Chondrocyte (in vitro differentiated cells): ENCODE results near the gene MRPL24. TPM values are rescaled to one million over a fixed set of nuclear protein-coding genes. Genes with fewer than 3 reads are reported as not detected.

Experiments used
- DNase-seq: peaks from one replicate; pipeline ENCODE4 v3.0.0; 2021; ENCODE audit warnings: mixed read lengths, low spot score
- H3K27ac Mint-ChIP-seq: one replicate; pipeline ENCODE4 v1.8.0; 2021; ENCODE audit warnings: mild to moderate bottlenecking, moderate library complexity, mixed read lengths; ENCODE audit not compliant: unreplicated experiment
- H3K27me3 Mint-ChIP-seq: 2 replicates; pipeline ENCODE4 v1.8.0; 2021; ENCODE audit warnings: low read depth, mixed read lengths
- H3K36me3 Mint-ChIP-seq: 2 replicates; pipeline ENCODE4 v1.8.0; 2021; ENCODE audit warnings: low read depth, mixed read lengths
- H3K4me1 Mint-ChIP-seq: 2 replicates; pipeline ENCODE4 v1.8.0; 2021; ENCODE audit warnings: low read depth, mild to moderate bottlenecking, mixed read lengths
- H3K4me3 Mint-ChIP-seq: one replicate; pipeline ENCODE4 v1.8.0; 2021; ENCODE audit warnings: mild to moderate bottlenecking, moderate library complexity, mixed read lengths; ENCODE audit not compliant: unreplicated experiment
- H3K9me3 Mint-ChIP-seq: 2 replicates; pipeline ENCODE4 v1.8.0; 2021; ENCODE audit warnings: low read depth, mixed read lengths
- CTCF ChIP-seq: fragments of 200-600 bp; sonication (generic); IDR thresholded peaks from 2 replicates; pipeline ENCODE4 v1.5.0; 2021; ENCODE audit warnings: antibody characterized with exemption, mild to moderate bottlenecking, moderate library complexity
- total RNA-seq: library from RNA; stranded (reverse); gene quantifications from 3 replicates; pipeline ENCODE4 v1.2.1, GENCODE V29; 2021

Gene MRPL24
- total RNA-seq, 1 donor from 2014 or later = 40.3 TPM

GRCh38 chr1:156772728-156773497 lies 32.0 kb upstream of the MRPL24 start:
- Mint-ChIP-seq H3K9me3 (no peaks in the 10 kb centered on the region), H3K27me3 (no peaks in the 10 kb centered on the region), H3K27ac (peak overlapping the region; percentile 53), H3K4me1 (peaks cover 70% of the 10 kb centered on the region), H3K36me3 (peaks cover 9% of the 10 kb centered on the region), H3K4me3 (no peak overlapping the region)
- DNase-seq = no peak
- no peak for TF ChIP-seq CTCF

- TF ChIP-seq CTCF = no peak
- H3K4me1 Mint-ChIP-seq = peaks cover 64% of the 10 kb centered on the region
- no peak overlapping the region for H3K27ac Mint-ChIP-seq
- no peak for DNase-seq
- H3K27me3 Mint-ChIP-seq = no peaks in the 10 kb centered on the region
- H3K4me3 Mint-ChIP-seq = no peak overlapping the region
- H3K9me3 Mint-ChIP-seq = no peaks in the 10 kb centered on the region
- peaks cover 9% of the 10 kb centered on the region for H3K36me3 Mint-ChIP-seq
These were observed 31.3 kb upstream of the MRPL24 start for GRCh38 chr1:156772222-156772621.

- Mint-ChIP-seq H3K4me1 (peaks cover 48% of the 10 kb centered on the region), H3K27me3 (no peaks in the 10 kb centered on the region), H3K27ac (peak overlapping the region; percentile 64), H3K4me3 (no peak overlapping the region), H3K36me3 (peaks cover 8% of the 10 kb centered on the region), H3K9me3 (no peaks in the 10 kb centered on the region)
- DNase-seq = no peak
- no peak for TF ChIP-seq CTCF
These were observed 27.9 kb upstream of the MRPL24 start for GRCh38 chr1:156768610-156769295.

- H3K27me3 Mint-ChIP-seq = no peaks in the 10 kb centered on the region
- H3K36me3 Mint-ChIP-seq = peaks cover 6% of the 10 kb centered on the region
- peaks cover 41% of the 10 kb centered on the region for H3K4me1 Mint-ChIP-seq
- no peak overlapping the region for H3K4me3 Mint-ChIP-seq
- DNase-seq = no peak
- H3K9me3 Mint-ChIP-seq = no peaks in the 10 kb centered on the region
- H3K27ac Mint-ChIP-seq = no peak overlapping the region
- TF ChIP-seq CTCF = no peak
These were observed 27.2 kb upstream of the MRPL24 start for GRCh38 chr1:156767879-156768604.
